ENCODE data around the gene TRPV6. TPM values are rescaled to one million over a fixed set of nuclear protein-coding genes. Genes with fewer than 3 reads are reported as not detected.

The TRPV6 gene
- total RNA-seq, 4 donors from 2014 or later: under 0.01 TPM; not detected in 3

GRCh38 chr7:142882338-142882678, 3.2 kb downstream of the TRPV6 start:
- TF ChIP-seq CTCF (IDR thresholded peaks at IDR 0.05; ENCODE audit: low read depth): no peak

- TF ChIP-seq CTCF (IDR thresholded peaks at IDR 0.05; ENCODE audit: low read depth): no peak
These were observed 3.8 kb downstream of the TRPV6 start for GRCh38 chr7:142881586-142882337.

- no peak for TF ChIP-seq CTCF (IDR thresholded peaks at IDR 0.05; ENCODE audit: low read depth)
These were observed 4.6 kb downstream of the TRPV6 start for GRCh38 chr7:142880876-142881505.

- TF ChIP-seq CTCF (IDR thresholded peaks at IDR 0.05; ENCODE audit: low read depth): no peak
These were observed 6.5 kb downstream of the TRPV6 start for GRCh38 chr7:142879060-142879459.

- no peak for TF ChIP-seq CTCF (IDR thresholded peaks at IDR 0.05; ENCODE audit: low read depth)
These were observed 7.2 kb downstream of the TRPV6 start for GRCh38 chr7:142878315-142878714.

GRCh38 chr7:142876991-142877910, 8.3 kb downstream of the TRPV6 start:
- no peak for TF ChIP-seq CTCF (IDR thresholded peaks at IDR 0.05; ENCODE audit: low read depth)

Measured in subcutaneous adipose tissue (tissue), 4 donors.